ENCODE measurements around the gene MACROH2A1.

GRCh38 chr5:135388860-135389435, 10.1 kb downstream of the MACROH2A1 start:
- TF ChIP-seq, protein P1, sequence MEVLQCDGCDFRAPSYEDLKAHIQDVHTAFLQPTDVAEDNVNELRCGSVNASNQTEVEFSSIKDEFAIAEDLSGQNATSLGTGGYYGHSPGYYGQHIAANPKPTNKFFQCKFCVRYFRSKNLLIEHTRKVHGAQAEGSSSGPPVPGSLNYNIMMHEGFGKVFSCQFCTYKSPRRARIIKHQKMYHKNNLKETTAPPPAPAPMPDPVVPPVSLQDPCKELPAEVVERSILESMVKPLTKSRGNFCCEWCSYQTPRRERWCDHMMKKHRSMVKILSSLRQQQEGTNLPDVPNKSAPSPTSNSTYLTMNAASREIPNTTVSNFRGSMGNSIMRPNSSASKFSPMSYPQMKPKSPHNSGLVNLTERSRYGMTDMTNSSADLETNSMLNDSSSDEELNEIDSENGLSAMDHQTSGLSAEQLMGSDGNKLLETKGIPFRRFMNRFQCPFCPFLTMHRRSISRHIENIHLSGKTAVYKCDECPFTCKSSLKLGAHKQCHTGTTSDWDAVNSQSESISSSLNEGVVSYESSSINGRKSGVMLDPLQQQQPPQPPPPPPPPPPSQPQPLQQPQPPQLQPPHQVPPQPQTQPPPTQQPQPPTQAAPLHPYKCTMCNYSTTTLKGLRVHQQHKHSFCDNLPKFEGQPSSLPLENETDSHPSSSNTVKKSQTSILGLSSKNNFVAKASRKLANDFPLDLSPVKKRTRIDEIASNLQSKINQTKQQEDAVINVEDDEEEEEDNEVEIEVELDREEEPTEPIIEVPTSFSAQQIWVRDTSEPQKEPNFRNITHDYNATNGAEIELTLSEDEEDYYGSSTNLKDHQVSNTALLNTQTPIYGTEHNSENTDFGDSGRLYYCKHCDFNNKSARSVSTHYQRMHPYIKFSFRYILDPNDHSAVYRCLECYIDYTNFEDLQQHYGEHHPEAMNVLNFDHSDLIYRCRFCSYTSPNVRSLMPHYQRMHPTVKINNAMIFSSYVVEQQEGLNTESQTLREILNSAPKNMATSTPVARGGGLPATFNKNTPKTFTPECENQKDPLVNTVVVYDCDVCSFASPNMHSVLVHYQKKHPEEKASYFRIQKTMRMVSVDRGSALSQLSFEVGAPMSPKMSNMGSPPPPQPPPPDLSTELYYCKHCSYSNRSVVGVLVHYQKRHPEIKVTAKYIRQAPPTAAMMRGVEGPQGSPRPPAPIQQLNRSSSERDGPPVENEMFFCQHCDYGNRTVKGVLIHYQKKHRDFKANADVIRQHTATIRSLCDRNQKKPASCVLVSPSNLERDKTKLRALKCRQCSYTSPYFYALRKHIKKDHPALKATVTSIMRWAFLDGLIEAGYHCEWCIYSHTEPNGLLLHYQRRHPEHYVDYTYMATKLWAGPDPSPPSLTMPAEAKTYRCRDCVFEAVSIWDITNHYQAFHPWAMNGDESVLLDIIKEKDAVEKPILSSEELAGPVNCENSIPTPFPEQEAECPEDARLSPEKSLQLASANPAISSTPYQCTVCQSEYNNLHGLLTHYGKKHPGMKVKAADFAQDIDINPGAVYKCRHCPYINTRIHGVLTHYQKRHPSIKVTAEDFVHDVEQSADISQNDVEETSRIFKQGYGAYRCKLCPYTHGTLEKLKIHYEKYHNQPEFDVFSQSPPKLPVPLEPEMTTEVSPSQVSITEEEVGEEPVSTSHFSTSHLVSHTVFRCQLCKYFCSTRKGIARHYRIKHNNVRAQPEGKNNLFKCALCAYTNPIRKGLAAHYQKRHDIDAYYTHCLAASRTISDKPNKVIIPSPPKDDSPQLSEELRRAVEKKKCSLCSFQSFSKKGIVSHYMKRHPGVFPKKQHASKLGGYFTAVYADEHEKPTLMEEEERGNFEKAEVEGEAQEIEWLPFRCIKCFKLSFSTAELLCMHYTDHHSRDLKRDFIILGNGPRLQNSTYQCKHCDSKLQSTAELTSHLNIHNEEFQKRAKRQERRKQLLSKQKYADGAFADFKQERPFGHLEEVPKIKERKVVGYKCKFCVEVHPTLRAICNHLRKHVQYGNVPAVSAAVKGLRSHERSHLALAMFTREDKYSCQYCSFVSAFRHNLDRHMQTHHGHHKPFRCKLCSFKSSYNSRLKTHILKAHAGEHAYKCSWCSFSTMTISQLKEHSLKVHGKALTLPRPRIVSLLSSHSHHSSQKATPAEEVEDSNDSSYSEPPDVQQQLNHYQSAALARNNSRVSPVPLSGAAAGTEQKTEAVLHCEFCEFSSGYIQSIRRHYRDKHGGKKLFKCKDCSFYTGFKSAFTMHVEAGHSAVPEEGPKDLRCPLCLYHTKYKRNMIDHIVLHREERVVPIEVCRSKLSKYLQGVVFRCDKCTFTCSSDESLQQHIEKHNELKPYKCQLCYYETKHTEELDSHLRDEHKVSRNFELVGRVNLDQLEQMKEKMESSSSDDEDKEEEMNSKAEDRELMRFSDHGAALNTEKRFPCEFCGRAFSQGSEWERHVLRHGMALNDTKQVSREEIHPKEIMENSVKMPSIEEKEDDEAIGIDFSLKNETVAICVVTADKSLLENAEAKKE (CRISPR knock-in tag; IDR thresholded peaks at IDR 0.05), result no peak
- TF ChIP-seq CTCF (conservative IDR thresholded peaks at IDR 0.05; ENCODE audit: low read depth in 2 of 2) (no peak), STAT1 (IDR thresholded peaks at IDR 0.05; ENCODE audit: unreplicated experiment) (no peak), ETS1 (IDR thresholded peaks at IDR 0.05) (no peak), EZH2phosphoT487 (IDR thresholded peaks at IDR 0.05; ENCODE audit: unreplicated experiment) (no peak), CREB1 (CRISPR knock-in tag; IDR thresholded peaks at IDR 0.05; ENCODE audit: low read depth) (no peak), EZH2 (IDR thresholded peaks at IDR 0.05; ENCODE audit: low read depth, unreplicated experiment) (no peak), POLR2AphosphoS5 (IDR thresholded peaks at IDR 0.05; ENCODE audit: low read depth) (no peak), REST (IDR thresholded peaks at IDR 0.05; ENCODE audit: unreplicated experiment) (no peak), JUNB (IDR thresholded peaks at IDR 0.05; ENCODE audit: unreplicated experiment) (no peak), ZNF114 (CRISPR knock-in tag; IDR thresholded peaks at IDR 0.05) (no peak)

Data from GM23338 (cell line).